ENCODE data around the gene HIPK2.

DNA sequence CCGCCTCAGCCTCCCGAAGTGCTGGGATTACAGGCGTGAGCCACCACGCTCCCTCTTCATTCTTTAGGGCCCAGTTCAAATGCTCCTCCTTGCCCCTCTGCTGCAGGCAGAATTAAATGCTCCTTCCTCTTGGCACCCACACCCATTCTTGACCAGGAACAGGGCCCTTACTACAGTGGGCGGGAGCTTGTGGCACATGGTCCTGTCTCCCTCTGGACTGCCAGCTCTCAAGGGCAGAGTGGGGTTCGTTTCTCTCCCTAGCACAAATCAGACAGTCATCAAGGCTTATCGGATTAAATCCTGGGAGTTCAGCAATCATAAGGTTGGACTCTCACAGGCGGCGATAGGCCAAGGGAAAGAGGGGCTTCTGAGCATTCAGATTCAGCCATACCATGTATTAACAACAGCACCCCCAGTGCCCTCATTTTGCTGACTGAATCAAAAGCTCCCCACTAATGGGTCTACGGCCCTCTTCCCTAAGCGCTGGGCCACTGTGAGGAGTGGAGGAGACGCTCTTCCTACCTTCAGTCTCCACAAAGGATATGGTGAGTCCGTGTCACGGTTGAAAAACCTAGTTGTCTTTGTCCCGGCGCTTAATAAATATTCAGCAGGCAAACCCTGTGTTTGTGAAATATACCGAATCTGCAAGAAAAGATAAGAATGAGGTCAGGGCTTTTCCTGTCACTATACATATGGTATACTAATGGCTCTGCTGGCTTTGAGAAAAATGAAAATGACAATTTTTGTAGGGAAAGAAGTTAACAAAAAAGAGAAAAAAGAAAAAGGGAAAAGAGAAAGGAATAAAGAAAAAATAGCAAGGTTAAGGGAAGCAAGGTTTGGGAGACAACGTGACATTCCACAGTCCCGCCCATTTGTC, 146.9 kb downstream of the HIPK2 start:
- no peak for TF ChIP-seq EZH2 (IDR thresholded peaks at IDR 0.05; ENCODE audit: low read length)
- TF ChIP-seq, protein P1, sequence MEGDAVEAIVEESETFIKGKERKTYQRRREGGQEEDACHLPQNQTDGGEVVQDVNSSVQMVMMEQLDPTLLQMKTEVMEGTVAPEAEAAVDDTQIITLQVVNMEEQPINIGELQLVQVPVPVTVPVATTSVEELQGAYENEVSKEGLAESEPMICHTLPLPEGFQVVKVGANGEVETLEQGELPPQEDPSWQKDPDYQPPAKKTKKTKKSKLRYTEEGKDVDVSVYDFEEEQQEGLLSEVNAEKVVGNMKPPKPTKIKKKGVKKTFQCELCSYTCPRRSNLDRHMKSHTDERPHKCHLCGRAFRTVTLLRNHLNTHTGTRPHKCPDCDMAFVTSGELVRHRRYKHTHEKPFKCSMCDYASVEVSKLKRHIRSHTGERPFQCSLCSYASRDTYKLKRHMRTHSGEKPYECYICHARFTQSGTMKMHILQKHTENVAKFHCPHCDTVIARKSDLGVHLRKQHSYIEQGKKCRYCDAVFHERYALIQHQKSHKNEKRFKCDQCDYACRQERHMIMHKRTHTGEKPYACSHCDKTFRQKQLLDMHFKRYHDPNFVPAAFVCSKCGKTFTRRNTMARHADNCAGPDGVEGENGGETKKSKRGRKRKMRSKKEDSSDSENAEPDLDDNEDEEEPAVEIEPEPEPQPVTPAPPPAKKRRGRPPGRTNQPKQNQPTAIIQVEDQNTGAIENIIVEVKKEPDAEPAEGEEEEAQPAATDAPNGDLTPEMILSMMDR (optimal IDR thresholded peaks at IDR 0.05 in 1 of 3, IDR thresholded peaks at IDR 0.05 in 1 of 3, conservative IDR thresholded peaks at IDR 0.05 in 1 of 3; ENCODE audit: extremely low read depth in 1 of 3, insufficient read depth in 2 of 3, low read length in 3 of 3) = no peak
